HEK293 (cell line): ENCODE results near the gene SAP25.
"Not testable (repeated sequence)": the region's sequence is repeated elsewhere in the genome, so short reads cannot be mapped to it uniquely, and the experiment has no call there.

Experiments
- CTCF ChIP-seq: fragments of 450-650 bp; formaldehyde crosslinking; IDR thresholded peaks from 2 replicates; pipeline ENCODE4 v1.5.1; 2016; ENCODE audit warnings: missing biosample characterization, missing genetic modification characterization
- HOXC10 ChIP-seq: sonication (generic); formaldehyde crosslinking; IDR thresholded peaks from 2 replicates; pipeline ENCODE4 v1.8.1; 2023; ENCODE audit warnings: mild to moderate bottlenecking, missing genetic modification reagents
- KLF10 ChIP-seq: fragments of 450-650 bp; IDR thresholded peaks from 2 replicates; pipeline ENCODE4 v1.5.1; 2018; ENCODE audit warnings: missing biosample characterization, mild to moderate bottlenecking, missing genetic modification characterization
- KLF9 ChIP-seq: fragments of 450-650 bp; formaldehyde crosslinking; IDR thresholded peaks from 2 replicates; pipeline ENCODE4 v1.5.1; 2016; ENCODE audit warnings: missing biosample characterization, missing genetic modification characterization, low read depth
- RBAK ChIP-seq: fragments of 450-650 bp; formaldehyde crosslinking; IDR thresholded peaks from 2 replicates; pipeline ENCODE4 v1.5.1; 2016; ENCODE audit warnings: missing biosample characterization, missing genetic modification characterization
- TSHZ1 ChIP-seq: fragments of 450-650 bp; formaldehyde crosslinking; IDR thresholded peaks from 2 replicates; pipeline ENCODE4 v1.5.1; 2016; ENCODE audit warnings: missing biosample characterization, missing genetic modification characterization, borderline replicate concordance
- ZNF132 ChIP-seq: fragments of 450-650 bp; formaldehyde crosslinking; IDR thresholded peaks from 2 replicates; pipeline ENCODE4 v1.5.1; 2017; ENCODE audit warnings: missing biosample characterization, missing genetic modification characterization, borderline replicate concordance
- ZNF529 ChIP-seq: fragments of 450-650 bp; formaldehyde crosslinking; IDR thresholded peaks from 2 replicates; pipeline ENCODE4 v1.5.1; 2017; ENCODE audit warnings: missing genetic modification characterization, missing biosample characterization; ENCODE audit not compliant: insufficient replicate concordance
- ZNF549 ChIP-seq: fragments of 450-650 bp; IDR thresholded peaks from 2 replicates; pipeline ENCODE4 v1.5.1; 2018; ENCODE audit warnings: missing biosample characterization, missing genetic modification characterization, mild to moderate bottlenecking, inconsistent platforms, moderate library complexity

GRCh38 chr7:100536695-100537094 is 37.0 kb downstream of the SAP25 start:
- not testable (repeated sequence) for TF ChIP-seq KLF9 (tag by site-specific recombination); CTCF (tag by site-specific recombination); RBAK (tag by site-specific recombination); TSHZ1 (tag by site-specific recombination); ZNF132 (tag by site-specific recombination); ZNF529 (tag by site-specific recombination); HOXC10; KLF10 (tag by site-specific recombination); ZNF549 (tag by site-specific recombination)
